Measurements from ENCODE around the gene HNRNPH3. TPM values are rescaled to one million over a fixed set of nuclear protein-coding genes. Genes with fewer than 3 reads are reported as not detected.

Gene HNRNPH3
- total RNA-seq, 1 donor from 2014 or later, result 90.1 TPM

DNA sequence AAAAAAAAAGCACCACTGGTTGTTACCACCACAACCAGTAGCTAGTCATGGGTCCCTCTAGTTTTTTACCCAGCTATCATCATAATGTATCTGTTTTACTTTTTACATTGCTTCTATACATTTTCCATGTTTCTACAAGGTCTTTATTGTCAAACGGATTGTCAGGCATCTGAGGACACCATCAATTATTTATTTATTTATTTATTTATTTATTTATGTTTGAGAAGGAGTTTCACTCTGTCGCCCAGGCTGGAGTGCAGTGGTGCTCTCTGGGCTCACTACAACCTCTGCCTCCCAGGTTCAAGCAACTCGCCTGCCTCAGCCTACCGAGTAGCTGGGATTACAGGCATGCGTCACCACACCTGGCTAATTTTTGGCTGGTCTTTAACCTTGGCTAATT lies 29.0 kb upstream of the HNRNPH3 start:
- Histone ChIP-seq H3K4me1 (ENCODE audit: insufficient read depth, low read length) (no peaks in the 10 kb centered on the region), H3K36me3 (ENCODE audit: insufficient read depth, low read length) (no peaks in the 10 kb centered on the region), H3K4me2 (ENCODE audit: low read length) (no peak overlapping the region), H3K27me3 (ENCODE audit: insufficient read depth, low read length) (no peaks in the 10 kb centered on the region), H3K79me2 (ENCODE audit: insufficient read depth, low read length) (no peaks in the 10 kb centered on the region), H2AFZ (ENCODE audit: low read depth, low read length) (no peak overlapping the region), H3K27ac (ENCODE audit: low read depth, low read length) (no peak overlapping the region), H4K20me1 (ENCODE audit: insufficient read depth, low read length) (no peaks in the 10 kb centered on the region), H3K9me3 (ENCODE audit: insufficient read depth, low read depth, low read length) (no peaks in the 10 kb centered on the region), H3K4me3 (ENCODE audit: insufficient read depth, low read depth, low read length) (no peak overlapping the region), H3K9ac (ENCODE audit: low read length) (no peak overlapping the region)
- H3K9me3 Mint-ChIP-seq (ENCODE audit: unreplicated experiment), result no peaks in the 10 kb centered on the region
- no peak overlapping the region for H3K4me3 Mint-ChIP-seq (ENCODE audit: unreplicated experiment)
- peaks cover 11% of the 10 kb centered on the region for H3K27me3 Mint-ChIP-seq (ENCODE audit: low read depth, unreplicated experiment)
- FAIRE-seq, result no peak
- H3K4me1 Mint-ChIP-seq (ENCODE audit: low read depth, unreplicated experiment), result peaks cover 2% of the 10 kb centered on the region
- H3K27ac Mint-ChIP-seq (ENCODE audit: unreplicated experiment), result no peak overlapping the region
- no peaks in the 10 kb centered on the region for H3K36me3 Mint-ChIP-seq (ENCODE audit: low read depth, unreplicated experiment)
- no peak for DNase-seq (ENCODE audit: low read depth)
- TF ChIP-seq, protein P1, sequence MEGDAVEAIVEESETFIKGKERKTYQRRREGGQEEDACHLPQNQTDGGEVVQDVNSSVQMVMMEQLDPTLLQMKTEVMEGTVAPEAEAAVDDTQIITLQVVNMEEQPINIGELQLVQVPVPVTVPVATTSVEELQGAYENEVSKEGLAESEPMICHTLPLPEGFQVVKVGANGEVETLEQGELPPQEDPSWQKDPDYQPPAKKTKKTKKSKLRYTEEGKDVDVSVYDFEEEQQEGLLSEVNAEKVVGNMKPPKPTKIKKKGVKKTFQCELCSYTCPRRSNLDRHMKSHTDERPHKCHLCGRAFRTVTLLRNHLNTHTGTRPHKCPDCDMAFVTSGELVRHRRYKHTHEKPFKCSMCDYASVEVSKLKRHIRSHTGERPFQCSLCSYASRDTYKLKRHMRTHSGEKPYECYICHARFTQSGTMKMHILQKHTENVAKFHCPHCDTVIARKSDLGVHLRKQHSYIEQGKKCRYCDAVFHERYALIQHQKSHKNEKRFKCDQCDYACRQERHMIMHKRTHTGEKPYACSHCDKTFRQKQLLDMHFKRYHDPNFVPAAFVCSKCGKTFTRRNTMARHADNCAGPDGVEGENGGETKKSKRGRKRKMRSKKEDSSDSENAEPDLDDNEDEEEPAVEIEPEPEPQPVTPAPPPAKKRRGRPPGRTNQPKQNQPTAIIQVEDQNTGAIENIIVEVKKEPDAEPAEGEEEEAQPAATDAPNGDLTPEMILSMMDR (IDR thresholded peaks at IDR 0.05; ENCODE audit: insufficient read depth, low read depth, low read length), result no peak
- TF ChIP-seq EZH2 (IDR thresholded peaks at IDR 0.05; ENCODE audit: insufficient read depth, low read length), result no peak

- H2AFZ ChIP-seq (ENCODE audit: low read depth, low read length), result no peak overlapping the region
- Mint-ChIP-seq H3K36me3 (ENCODE audit: low read depth, unreplicated experiment) (no peaks in the 10 kb centered on the region), H3K27ac (ENCODE audit: unreplicated experiment) (no peak overlapping the region), H3K4me1 (ENCODE audit: low read depth, unreplicated experiment) (peaks cover 2% of the 10 kb centered on the region), H3K9me3 (ENCODE audit: unreplicated experiment) (no peaks in the 10 kb centered on the region), H3K4me3 (ENCODE audit: unreplicated experiment) (no peak overlapping the region), H3K27me3 (ENCODE audit: low read depth, unreplicated experiment) (peaks cover 11% of the 10 kb centered on the region)
- no peaks in the 10 kb centered on the region for H4K20me1 ChIP-seq (ENCODE audit: insufficient read depth, low read length)
- no peak overlapping the region for H3K4me3 ChIP-seq (ENCODE audit: insufficient read depth, low read depth, low read length)
- DNase-seq (ENCODE audit: low read depth) (no peak), FAIRE-seq (no peak)
- no peaks in the 10 kb centered on the region for H3K9me3 ChIP-seq (ENCODE audit: insufficient read depth, low read depth, low read length)
- H3K4me2 ChIP-seq (ENCODE audit: low read length), result no peak overlapping the region
- H3K36me3 ChIP-seq (ENCODE audit: insufficient read depth, low read length), result no peaks in the 10 kb centered on the region
- H3K4me1 ChIP-seq (ENCODE audit: insufficient read depth, low read length), result no peaks in the 10 kb centered on the region
- no peak overlapping the region for H3K9ac ChIP-seq (ENCODE audit: low read length)
- no peak overlapping the region for H3K27ac ChIP-seq (ENCODE audit: low read depth, low read length)
- TF ChIP-seq EZH2 (IDR thresholded peaks at IDR 0.05; ENCODE audit: insufficient read depth, low read length), result no peak
- TF ChIP-seq, protein P1 (IDR thresholded peaks at IDR 0.05; ENCODE audit: insufficient read depth, low read depth, low read length), result no peak
- no peaks in the 10 kb centered on the region for H3K79me2 ChIP-seq (ENCODE audit: insufficient read depth, low read length)
- H3K27me3 ChIP-seq (ENCODE audit: insufficient read depth, low read length), result no peaks in the 10 kb centered on the region
Observed at GRCh38 chr10:68303849-68304412, 27.9 kb upstream of the HNRNPH3 start.

DNA sequence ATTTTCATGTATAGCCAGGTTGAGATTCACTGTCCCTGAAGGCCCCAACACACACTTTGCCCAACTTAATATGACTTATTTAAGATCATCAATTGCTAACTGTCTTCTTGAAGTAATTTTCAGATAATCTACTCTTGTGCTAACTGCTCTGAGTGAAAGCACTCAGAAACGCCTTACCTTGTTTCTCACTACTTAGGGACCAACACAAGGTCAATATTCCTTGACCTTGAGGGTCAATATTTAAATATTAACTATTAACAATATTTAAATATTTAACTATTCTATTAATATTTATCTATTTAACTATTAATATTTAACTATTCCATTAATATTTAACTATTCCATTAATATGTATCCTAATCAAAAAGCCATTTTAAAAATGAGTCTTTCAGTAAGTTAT lies 26.0 kb upstream of the HNRNPH3 start:
- FAIRE-seq (no peak), DNase-seq (ENCODE audit: low read depth) (no peak)
- H3K4me1 ChIP-seq (ENCODE audit: insufficient read depth, low read length), result no peaks in the 10 kb centered on the region
- no peaks in the 10 kb centered on the region for H3K36me3 ChIP-seq (ENCODE audit: insufficient read depth, low read length)
- no peak overlapping the region for H2AFZ ChIP-seq (ENCODE audit: low read depth, low read length)
- H3K27ac ChIP-seq (ENCODE audit: low read depth, low read length), result no peak overlapping the region
- H3K9me3 ChIP-seq (ENCODE audit: insufficient read depth, low read depth, low read length), result no peaks in the 10 kb centered on the region
- H3K4me2 ChIP-seq (ENCODE audit: low read length), result no peak overlapping the region
- H3K9me3 Mint-ChIP-seq (ENCODE audit: unreplicated experiment), result no peaks in the 10 kb centered on the region
- H3K27me3 ChIP-seq (ENCODE audit: insufficient read depth, low read length), result no peaks in the 10 kb centered on the region
- H3K9ac ChIP-seq (ENCODE audit: low read length), result no peak overlapping the region
- no peaks in the 10 kb centered on the region for H4K20me1 ChIP-seq (ENCODE audit: insufficient read depth, low read length)
- H3K36me3 Mint-ChIP-seq (ENCODE audit: low read depth, unreplicated experiment), result no peaks in the 10 kb centered on the region
- peaks cover 5% of the 10 kb centered on the region for H3K27me3 Mint-ChIP-seq (ENCODE audit: low read depth, unreplicated experiment)
- no peaks in the 10 kb centered on the region for H3K79me2 ChIP-seq (ENCODE audit: insufficient read depth, low read length)
- no peak overlapping the region for H3K4me3 ChIP-seq (ENCODE audit: insufficient read depth, low read depth, low read length)
- peaks cover 2% of the 10 kb centered on the region for H3K4me1 Mint-ChIP-seq (ENCODE audit: low read depth, unreplicated experiment)
- H3K4me3 Mint-ChIP-seq (ENCODE audit: unreplicated experiment), result no peak overlapping the region
- TF ChIP-seq EZH2 (IDR thresholded peaks at IDR 0.05; ENCODE audit: insufficient read depth, low read length), result no peak
- TF ChIP-seq, protein P1 (IDR thresholded peaks at IDR 0.05; ENCODE audit: insufficient read depth, low read depth, low read length), result no peak
- no peak overlapping the region for H3K27ac Mint-ChIP-seq (ENCODE audit: unreplicated experiment)

Data from astrocyte (in vitro differentiated cells and primary cell).